ENCODE measurements around the gene PADI2. TPM values are rescaled to one million over a fixed set of nuclear protein-coding genes. Genes with fewer than 3 reads are reported as not detected.
A peak's percentile ranks its signal among the peaks of the same experiment; 100 is the strongest.

Gene PADI2
- total and polyA plus RNA-seq, 12 donors = 0.20 to 0.88 (median 0.44) TPM; not detected in 2

DNA sequence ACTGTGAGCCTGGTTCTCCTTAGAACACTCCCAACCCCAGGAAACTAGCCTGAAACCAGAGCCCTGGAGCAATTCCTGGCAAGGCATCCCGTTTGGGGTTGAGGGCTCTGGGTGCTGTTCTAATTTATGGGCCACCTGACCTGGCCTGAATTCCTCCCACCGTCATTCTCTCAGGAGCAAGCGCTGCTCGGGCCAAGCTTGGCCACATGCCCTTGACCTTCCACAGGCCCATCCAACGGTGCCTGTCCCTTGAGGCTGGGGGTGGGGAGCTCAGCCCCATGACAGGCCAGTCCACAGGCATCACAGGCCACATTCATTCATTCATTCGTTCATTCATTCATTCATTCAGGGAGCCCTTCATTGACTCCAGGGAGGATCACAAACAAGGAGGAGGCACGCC is 5.3 kb downstream of the PADI2 start:
- Histone ChIP-seq H3K9me3 (replicated peaks in 1 of 3) (no peaks in the 10 kb centered on the region), H3K27me3 (peaks cover 17% of the 10 kb centered on the region), H3K36me3 (replicated peaks in 1 of 2) (no peaks in the 10 kb centered on the region), H3K27ac (no peak overlapping the region), H3K4me3 (no peak overlapping the region), H3K4me1 (replicated peaks in 1 of 2) (peaks cover 7% of the 10 kb centered on the region in 2 donors)
- TF ChIP-seq POLR2A (IDR thresholded peaks at IDR 0.05) = no peak
- TF ChIP-seq, protein P1, sequence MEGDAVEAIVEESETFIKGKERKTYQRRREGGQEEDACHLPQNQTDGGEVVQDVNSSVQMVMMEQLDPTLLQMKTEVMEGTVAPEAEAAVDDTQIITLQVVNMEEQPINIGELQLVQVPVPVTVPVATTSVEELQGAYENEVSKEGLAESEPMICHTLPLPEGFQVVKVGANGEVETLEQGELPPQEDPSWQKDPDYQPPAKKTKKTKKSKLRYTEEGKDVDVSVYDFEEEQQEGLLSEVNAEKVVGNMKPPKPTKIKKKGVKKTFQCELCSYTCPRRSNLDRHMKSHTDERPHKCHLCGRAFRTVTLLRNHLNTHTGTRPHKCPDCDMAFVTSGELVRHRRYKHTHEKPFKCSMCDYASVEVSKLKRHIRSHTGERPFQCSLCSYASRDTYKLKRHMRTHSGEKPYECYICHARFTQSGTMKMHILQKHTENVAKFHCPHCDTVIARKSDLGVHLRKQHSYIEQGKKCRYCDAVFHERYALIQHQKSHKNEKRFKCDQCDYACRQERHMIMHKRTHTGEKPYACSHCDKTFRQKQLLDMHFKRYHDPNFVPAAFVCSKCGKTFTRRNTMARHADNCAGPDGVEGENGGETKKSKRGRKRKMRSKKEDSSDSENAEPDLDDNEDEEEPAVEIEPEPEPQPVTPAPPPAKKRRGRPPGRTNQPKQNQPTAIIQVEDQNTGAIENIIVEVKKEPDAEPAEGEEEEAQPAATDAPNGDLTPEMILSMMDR (IDR thresholded peaks at IDR 0.05) = no peak
- WGBS, 4 donors = 15 to 60% (median 24%) methylated on average over 1 to 7 of the region's 7 CpGs
- peak; percentile 53 to 93 (median 85) for DNase-seq
- intact Hi-C loops (cut with DNase I) = no loop called here

DNA sequence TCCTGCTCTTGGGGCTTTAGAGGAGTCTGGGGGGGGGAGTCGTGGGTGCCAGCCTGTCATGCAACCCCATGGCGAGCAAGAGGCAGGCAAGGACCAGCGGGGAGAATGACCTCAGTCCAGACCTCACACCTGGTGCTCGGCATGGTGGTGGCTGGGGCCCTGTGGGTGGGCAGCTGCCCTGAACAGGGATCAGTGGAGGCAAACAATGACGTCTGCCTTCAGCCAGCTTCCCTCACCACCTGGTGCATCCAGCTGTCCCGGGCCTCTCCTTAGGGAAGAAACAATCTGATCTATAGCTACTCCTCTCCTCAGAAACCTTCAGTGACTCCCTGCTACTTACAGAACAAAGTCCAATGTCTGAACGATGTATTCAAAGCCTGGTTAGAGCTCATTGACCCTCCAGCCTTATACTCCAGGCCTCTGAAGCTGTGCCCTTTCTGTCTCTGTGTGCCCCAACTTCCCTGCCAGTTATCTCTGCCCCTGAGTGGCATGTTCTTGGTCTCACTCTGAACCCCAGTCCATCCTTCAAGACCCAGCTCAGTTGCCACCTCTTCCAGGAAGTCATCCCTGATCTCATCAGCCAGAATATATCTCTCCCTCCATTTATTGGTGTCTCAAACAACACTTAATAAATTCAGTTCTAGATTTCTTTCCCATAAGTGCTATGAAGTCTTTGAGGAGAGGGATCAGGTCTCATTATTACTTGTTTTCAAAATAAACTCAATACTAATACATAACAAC is 6.6 kb downstream of the PADI2 start:
- DNase-seq = no peak
- H3K27me3 ChIP-seq = peaks cover 5% of the 10 kb centered on the region
- H3K36me3 ChIP-seq (replicated peaks in 1 of 2) = no peaks in the 10 kb centered on the region
- no peak overlapping the region for H3K4me3 ChIP-seq
- no peaks in the 10 kb centered on the region for H3K9me3 ChIP-seq (replicated peaks in 1 of 3)
- peaks cover 7% of the 10 kb centered on the region in 2 donors for H3K4me1 ChIP-seq (replicated peaks in 1 of 2)
- TF ChIP-seq POLR2A (IDR thresholded peaks at IDR 0.05) = no peak
- TF ChIP-seq, protein P1 (IDR thresholded peaks at IDR 0.05) = no peak
- 68 to 73% (median 70%) methylated on average over 2 to 7 of the region's 7 CpGs for WGBS, 4 donors
- no peak overlapping the region for H3K27ac ChIP-seq
- intact Hi-C loops (cut with DNase I) = no loop called here

DNA sequence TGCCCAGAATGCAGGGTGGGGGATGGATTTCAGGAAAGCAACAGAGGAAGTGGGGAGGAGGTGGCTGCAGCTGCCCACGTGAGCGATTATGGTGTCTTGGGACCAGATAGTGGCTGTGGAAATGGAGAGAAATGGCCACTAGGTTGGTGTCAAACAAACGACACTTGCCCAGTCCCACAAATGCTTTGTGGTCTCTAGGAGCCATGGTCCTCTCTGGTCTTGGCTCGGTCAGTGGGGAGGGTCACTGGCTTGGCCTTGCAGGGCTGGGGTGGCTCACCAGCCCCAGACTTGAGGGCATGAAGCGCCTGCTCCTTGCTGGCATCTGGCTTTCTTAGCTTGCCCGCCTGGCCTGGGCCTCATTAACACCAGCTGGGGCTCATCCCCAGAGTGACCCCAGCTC is 7.2 kb downstream of the PADI2 start:
- H3K36me3 ChIP-seq (replicated peaks in 1 of 2) = no peaks in the 10 kb centered on the region
- no peak overlapping the region for H3K4me3 ChIP-seq
- no peaks in the 10 kb centered on the region for H3K9me3 ChIP-seq (replicated peaks in 1 of 3)
- H3K27ac ChIP-seq = no peak overlapping the region
- peaks cover 7% of the 10 kb centered on the region in 2 donors for H3K4me1 ChIP-seq (replicated peaks in 1 of 2)
- no peak for DNase-seq
- intact Hi-C loops (cut with DNase I) = no loop called here
- TF ChIP-seq, protein P1 (IDR thresholded peaks at IDR 0.05) = no peak
- TF ChIP-seq POLR2A (IDR thresholded peaks at IDR 0.05) = no peak
- peaks cover 4% of the 10 kb centered on the region for H3K27me3 ChIP-seq
- 83 to 95% (median 89%) methylated on average over 4 to 6 of the region's 6 CpGs for WGBS, 4 donors

DNA sequence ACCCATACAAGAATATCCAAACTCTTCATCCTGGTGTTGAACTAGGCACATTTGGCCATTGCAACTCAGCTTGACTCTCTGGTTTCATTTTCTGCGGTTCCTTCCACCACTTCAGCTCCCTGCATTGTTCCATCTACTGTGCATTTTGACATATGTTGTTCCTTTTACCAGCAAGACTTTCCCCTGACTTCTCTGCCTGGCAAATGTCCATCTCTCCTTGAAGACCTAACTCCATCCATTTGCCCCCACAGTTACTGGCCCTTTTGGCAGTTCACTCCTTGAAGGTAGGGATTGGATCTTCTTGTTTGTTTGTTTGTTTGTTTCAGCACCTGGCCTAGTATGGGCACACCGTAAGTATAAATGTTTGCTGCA is 8.7 kb downstream of the PADI2 start:
- intact Hi-C loops (cut with DNase I) = no loop called here
- no peak overlapping the region for H3K27ac ChIP-seq
- no peaks in the 10 kb centered on the region for H3K36me3 ChIP-seq (replicated peaks in 1 of 2)
- no peak for TF ChIP-seq POLR2A (IDR thresholded peaks at IDR 0.05)
- TF ChIP-seq, protein P1 (IDR thresholded peaks at IDR 0.05) = no peak
- H3K4me1 ChIP-seq (replicated peaks in 1 of 2) = peaks cover 7% of the 10 kb centered on the region in 2 donors
- H3K9me3 ChIP-seq (replicated peaks in 1 of 3) = no peaks in the 10 kb centered on the region
- no peak overlapping the region for H3K4me3 ChIP-seq
- H3K27me3 ChIP-seq = peaks cover 7% of the 10 kb centered on the region
- DNase-seq = no peak
- WGBS, 4 donors = 87 to 98% (median 89%) methylated on average over 2 of the region's 2 CpGs
